Parathyroid adenoma (tissue), 2 donors: Measurements from ENCODE around the gene RNF215.

Experiments used
- H2AFZ ChIP-seq: fragments of 300-600 bp; sonication (generic); one replicate; pipeline ENCODE4 v1.7.0; 2017; ENCODE audit warnings: antibody characterized with exemption, mild to moderate bottlenecking
- H3K27ac ChIP-seq: fragments of 300-600 bp; sonication (generic); one replicate; pipeline ENCODE4 v1.7.0; 2017
- H3K27me3 ChIP-seq: fragments of 300-600 bp; sonication (generic); one replicate; pipeline ENCODE4 v1.7.0; 2017; ENCODE audit warnings: low read length; ENCODE audit not compliant: control insufficient read depth, insufficient read depth
- H3K36me3 ChIP-seq: fragments of 300-600 bp; sonication (generic); one replicate; pipeline ENCODE4 v1.7.0; 2017; ENCODE audit warnings: low read length; ENCODE audit not compliant: control insufficient read depth, insufficient read depth
- H3K4me1 ChIP-seq: fragments of 300-600 bp; sonication (generic); one replicate; pipeline ENCODE4 v1.7.0; 2017; ENCODE audit warnings: control low read depth
- H3K4me2 ChIP-seq: fragments of 300-600 bp; sonication (generic); one replicate; pipeline ENCODE4 v1.7.0; 2017; ENCODE audit warnings: low read length
- H3K4me3 ChIP-seq: fragments of 300-600 bp; sonication (generic); one replicate; pipeline ENCODE4 v1.7.0; 2017; ENCODE audit warnings: low read depth, low read length
- H3K79me2 ChIP-seq: fragments of 300-600 bp; sonication (generic); one replicate; pipeline ENCODE4 v1.7.0; 2017; ENCODE audit warnings: control low read depth
- H3K9ac ChIP-seq: fragments of 300-600 bp; sonication (generic); one replicate; pipeline ENCODE4 v1.7.0; 2017; ENCODE audit warnings: mild to moderate bottlenecking
- H3K9me3 ChIP-seq: fragments of 300-600 bp; sonication (generic); one replicate; pipeline ENCODE4 v1.7.0; 2017; ENCODE audit warnings: low read length; ENCODE audit not compliant: control insufficient read depth
- TF ChIP-seq, protein P1 (sequence below): fragments of 300-600 bp; sonication (generic); IDR thresholded peaks from one replicate; pipeline ENCODE4 v1.7.0; 2017; ENCODE audit warnings: antibody characterized with exemption, mild to moderate bottlenecking
- donor health status: primary hyperparathyroidism.

RNF215 gene

DNA sequence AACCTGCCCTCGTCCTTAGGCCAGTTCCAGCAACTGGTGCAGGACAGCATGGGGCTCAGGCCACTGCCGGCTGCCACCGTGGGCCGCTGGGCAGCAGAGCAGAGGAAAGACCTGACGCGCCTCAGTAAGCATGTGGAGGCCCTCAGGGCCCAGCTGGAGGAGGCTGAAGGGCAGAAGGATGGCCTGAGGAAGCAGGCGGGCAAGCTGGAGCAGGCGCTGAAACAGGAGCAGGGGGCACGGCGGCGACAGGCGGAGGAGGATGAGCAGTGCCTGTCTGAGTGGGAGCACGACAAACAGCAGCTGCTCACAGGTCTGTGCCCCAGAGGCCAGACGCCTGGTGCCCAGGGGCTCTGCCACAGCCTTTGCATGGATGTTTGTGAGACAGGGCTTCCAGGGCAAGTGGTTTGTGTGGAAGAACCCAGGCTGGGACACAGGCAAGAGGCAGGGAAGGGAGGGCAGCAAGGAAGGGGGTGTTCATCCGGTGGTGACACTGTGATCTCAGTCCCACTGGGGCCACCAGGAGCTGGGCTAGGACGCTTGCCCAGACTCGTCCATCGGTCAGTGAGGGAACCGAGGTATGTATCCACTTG is 16.5 kb downstream of the RNF215 start:
- H3K4me2 ChIP-seq, result no peak overlapping the region

DNA sequence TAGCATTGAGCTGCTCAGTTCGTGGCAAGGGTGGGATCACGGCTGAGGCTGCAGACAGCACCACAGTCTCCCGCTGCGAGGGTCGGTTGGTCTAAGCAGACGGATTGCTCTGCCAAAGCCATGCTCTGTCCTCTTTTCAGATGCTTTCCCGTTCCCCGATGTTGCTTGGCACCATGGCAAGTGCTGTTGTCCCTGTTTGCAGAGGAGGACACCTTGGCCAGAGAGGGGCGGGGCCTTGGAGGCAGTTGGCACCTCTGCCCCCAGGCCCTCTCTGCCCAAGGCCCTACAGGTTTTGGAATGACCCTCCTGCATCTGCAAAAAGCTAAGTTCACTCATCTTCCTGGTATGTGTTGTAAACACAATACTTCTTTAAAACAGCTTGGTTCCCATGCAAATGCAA is 18.8 kb downstream of the RNF215 start:
- Histone ChIP-seq H3K27me3 (no peaks in the 10 kb centered on the region), H3K9ac (no peak overlapping the region), H3K4me3 (no peak overlapping the region), H3K36me3 (no peaks in the 10 kb centered on the region), H3K4me1 (no peaks in the 10 kb centered on the region), H3K9me3 (no peaks in the 10 kb centered on the region), H3K27ac (no peak overlapping the region), H3K4me2 (no peak overlapping the region), H2AFZ (no peak overlapping the region), H3K79me2 (no peaks in the 10 kb centered on the region)
- TF ChIP-seq, protein P1, sequence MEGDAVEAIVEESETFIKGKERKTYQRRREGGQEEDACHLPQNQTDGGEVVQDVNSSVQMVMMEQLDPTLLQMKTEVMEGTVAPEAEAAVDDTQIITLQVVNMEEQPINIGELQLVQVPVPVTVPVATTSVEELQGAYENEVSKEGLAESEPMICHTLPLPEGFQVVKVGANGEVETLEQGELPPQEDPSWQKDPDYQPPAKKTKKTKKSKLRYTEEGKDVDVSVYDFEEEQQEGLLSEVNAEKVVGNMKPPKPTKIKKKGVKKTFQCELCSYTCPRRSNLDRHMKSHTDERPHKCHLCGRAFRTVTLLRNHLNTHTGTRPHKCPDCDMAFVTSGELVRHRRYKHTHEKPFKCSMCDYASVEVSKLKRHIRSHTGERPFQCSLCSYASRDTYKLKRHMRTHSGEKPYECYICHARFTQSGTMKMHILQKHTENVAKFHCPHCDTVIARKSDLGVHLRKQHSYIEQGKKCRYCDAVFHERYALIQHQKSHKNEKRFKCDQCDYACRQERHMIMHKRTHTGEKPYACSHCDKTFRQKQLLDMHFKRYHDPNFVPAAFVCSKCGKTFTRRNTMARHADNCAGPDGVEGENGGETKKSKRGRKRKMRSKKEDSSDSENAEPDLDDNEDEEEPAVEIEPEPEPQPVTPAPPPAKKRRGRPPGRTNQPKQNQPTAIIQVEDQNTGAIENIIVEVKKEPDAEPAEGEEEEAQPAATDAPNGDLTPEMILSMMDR, result no peak

More for the DNA sequence above, 16.5 kb downstream of the RNF215 start:
- Histone ChIP-seq H3K27me3 (no peaks in the 10 kb centered on the region), H3K4me1 (no peaks in the 10 kb centered on the region), H3K4me3 (no peak overlapping the region), H3K27ac (no peak overlapping the region), H3K79me2 (no peaks in the 10 kb centered on the region), H3K9ac (no peak overlapping the region), H3K9me3 (no peaks in the 10 kb centered on the region), H2AFZ (no peak overlapping the region), H3K36me3 (no peaks in the 10 kb centered on the region)
- TF ChIP-seq, protein P1, result no peak

DNA sequence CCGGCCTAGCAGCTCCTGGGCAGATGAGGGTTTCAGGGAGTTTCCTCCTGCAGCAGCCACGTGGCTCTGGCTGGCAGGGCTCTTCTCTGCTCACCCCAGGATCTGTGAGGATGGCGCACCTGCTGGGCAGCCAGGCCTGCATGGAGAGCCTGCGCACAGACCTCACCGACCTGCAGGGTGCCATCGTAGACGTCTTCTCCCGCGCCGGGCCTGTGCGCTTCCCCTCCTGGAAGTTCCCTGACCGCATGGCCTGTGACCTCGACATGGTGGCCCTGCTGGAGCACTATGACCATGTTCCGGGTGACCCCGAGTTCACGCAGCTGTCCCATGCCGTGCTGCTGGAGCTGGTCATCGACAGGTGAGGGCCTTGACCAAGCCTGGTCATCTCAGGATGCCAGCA is 21.3 kb downstream of the RNF215 start:
- H3K9ac ChIP-seq, result no peak overlapping the region
- no peak overlapping the region for H3K27ac ChIP-seq
- H3K4me1 ChIP-seq, result no peaks in the 10 kb centered on the region
- no peak overlapping the region for H2AFZ ChIP-seq
- H3K4me3 ChIP-seq, result no peak overlapping the region
- no peaks in the 10 kb centered on the region for H3K79me2 ChIP-seq
- TF ChIP-seq, protein P1, result no peak
- no peaks in the 10 kb centered on the region for H3K9me3 ChIP-seq
- no peaks in the 10 kb centered on the region for H3K27me3 ChIP-seq
- no peak overlapping the region for H3K4me2 ChIP-seq
- H3K36me3 ChIP-seq, result no peaks in the 10 kb centered on the region

DNA sequence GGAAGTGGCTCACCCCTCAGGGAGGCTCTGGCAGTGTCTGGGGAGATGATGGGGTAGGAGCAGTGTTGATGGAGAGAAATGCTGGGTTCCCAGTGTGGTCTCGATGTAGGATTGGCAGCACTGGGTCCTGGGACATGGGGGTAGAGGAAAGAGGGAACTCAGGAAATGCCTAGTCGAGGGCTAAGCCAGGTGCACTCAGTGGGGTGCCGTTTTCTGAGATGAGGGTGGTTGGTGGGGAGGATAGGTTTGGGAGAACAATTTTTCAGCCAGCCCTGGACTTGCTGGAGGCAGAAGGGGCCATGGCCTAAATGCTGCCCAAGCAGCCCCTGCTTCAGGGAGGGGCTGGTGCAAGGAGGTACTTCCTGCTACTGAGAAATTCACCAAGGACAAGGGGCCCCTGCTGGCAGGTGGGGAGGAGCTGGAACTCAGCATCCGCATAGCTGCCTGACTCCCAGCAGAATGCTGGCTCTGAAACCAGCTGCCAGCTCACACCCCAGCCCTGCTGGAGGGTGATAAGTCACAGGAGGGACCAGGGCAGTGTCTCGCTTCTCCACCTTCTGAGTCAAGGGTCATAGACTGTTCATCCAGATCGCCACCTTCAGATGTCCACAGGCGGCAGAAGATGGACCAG is 24.4 kb downstream of the RNF215 start:
- Histone ChIP-seq H3K9ac (no peak overlapping the region), H2AFZ (no peak overlapping the region), H3K36me3 (no peaks in the 10 kb centered on the region), H3K4me3 (no peak overlapping the region), H3K4me2 (no peak overlapping the region), H3K4me1 (no peaks in the 10 kb centered on the region), H3K27ac (no peak overlapping the region), H3K9me3 (no peaks in the 10 kb centered on the region), H3K27me3 (no peaks in the 10 kb centered on the region), H3K79me2 (no peaks in the 10 kb centered on the region)
- TF ChIP-seq, protein P1, result no peak
